Right atrium auricular region (tissue), 2 donors: ENCODE measurements around the gene SLX4IP. TPM values are rescaled to one million over a fixed set of nuclear protein-coding genes. Genes with fewer than 3 reads are reported as not detected.

Experiments used
- DNase-seq: peaks from one replicate; pipeline ENCODE4 v3.0.0-alpha.2; 2019; ENCODE audit warnings: low spot score
- H3K27ac ChIP-seq, 2 donors: fragments of 200-600 bp; sonication (generic); 1 replicate in 1 of 2; 2 replicates in 1 of 2; pipeline ENCODE4 v1.5.1; 2016 to 2019
- H3K27me3 ChIP-seq, 2 donors: fragments of 200-600 bp; sonication (generic); one replicate each; pipeline versions ENCODE4 v1.5.1 to v1.6.0; 2017 to 2019
- H3K36me3 ChIP-seq: fragments of 200-600 bp; sonication (generic); one replicate; pipeline ENCODE4 v1.5.1; 2016
- H3K4me1 ChIP-seq, 2 donors: fragments of 200-600 bp; sonication (generic); one replicate each; pipeline versions ENCODE4 v1.5.1 to v1.6.0; 2017 to 2019
- H3K4me3 ChIP-seq, 2 donors: fragments of 200-600 bp; sonication (generic); 1 replicate in 1 of 2; 2 replicates in 1 of 2; pipeline ENCODE4 v1.5.1; 2017 to 2019; ENCODE audit warnings: mild to moderate bottlenecking in 1 of 2, moderate library complexity in 1 of 2
- H3K9me3 ChIP-seq, 2 donors: fragments of 200-600 bp; sonication (generic); one replicate each; pipeline ENCODE4 v1.5.1; 2019
- CTCF ChIP-seq, 2 donors: fragments of 200-600 bp; sonication (generic); IDR thresholded peaks; one replicate each; pipeline ENCODE4 v1.5.1; 2019; ENCODE audit warnings: antibody characterized with exemption in 2 of 2
- total RNA-seq, 2 donors: library from RNA; depleted of rRNA; stranded (reverse); fragments of >200 nt; gene quantifications; one replicate each; pipeline ENCODE4 v1.1.0, GENCODE V29; 2016

The SLX4IP gene
- total RNA-seq, 2 donors from 2014 or later: 1.1 to 2.0 TPM

GRCh38 chr20:10524643-10525042, 89.5 kb downstream of the SLX4IP start:
- Histone ChIP-seq H3K36me3 (no peaks in the 10 kb centered on the region), H3K27ac (peak overlapping the region; percentile 41 to 55), H3K27me3 (no peaks in the 10 kb centered on the region), H3K4me3 (no peak overlapping the region), H3K9me3 (no peaks in the 10 kb centered on the region), H3K4me1 (peaks cover 0 to 17% of the 10 kb centered on the region in 2 donors)
- no peak for DNase-seq
- TF ChIP-seq CTCF (IDR thresholded peaks at IDR 0.05): no peak

GRCh38 chr20:10527781-10528180, 92.7 kb downstream of the SLX4IP start:
- H3K27me3 ChIP-seq: no peaks in the 10 kb centered on the region
- H3K9me3 ChIP-seq: no peaks in the 10 kb centered on the region
- H3K36me3 ChIP-seq: no peaks in the 10 kb centered on the region
- no peak overlapping the region for H3K27ac ChIP-seq
- H3K4me3 ChIP-seq: no peak overlapping the region
- peaks cover 0 to 10% of the 10 kb centered on the region in 2 donors for H3K4me1 ChIP-seq
- no peak for DNase-seq
- no peak for TF ChIP-seq CTCF (IDR thresholded peaks at IDR 0.05)

GRCh38 chr20:10530883-10531282, 95.8 kb downstream of the SLX4IP start:
- Histone ChIP-seq H3K36me3 (no peaks in the 10 kb centered on the region), H3K4me3 (no peak overlapping the region), H3K4me1 (no peaks in the 10 kb centered on the region), H3K27me3 (no peaks in the 10 kb centered on the region), H3K9me3 (no peaks in the 10 kb centered on the region), H3K27ac (no peak overlapping the region)
- no peak for DNase-seq
- TF ChIP-seq CTCF (IDR thresholded peaks at IDR 0.05): no peak

GRCh38 chr20:10531848-10532247, 96.7 kb downstream of the SLX4IP start:
- Histone ChIP-seq H3K9me3 (no peaks in the 10 kb centered on the region), H3K4me3 (no peak overlapping the region), H3K27me3 (no peaks in the 10 kb centered on the region), H3K4me1 (no peaks in the 10 kb centered on the region), H3K27ac (no peak overlapping the region), H3K36me3 (no peaks in the 10 kb centered on the region)
- TF ChIP-seq CTCF (IDR thresholded peaks at IDR 0.05): no peak
- DNase-seq: no peak

- H3K4me1 ChIP-seq: no peaks in the 10 kb centered on the region
- TF ChIP-seq CTCF (IDR thresholded peaks at IDR 0.05): no peak
- H3K36me3 ChIP-seq: no peaks in the 10 kb centered on the region
- no peak for DNase-seq
- H3K27ac ChIP-seq: no peak overlapping the region
- H3K27me3 ChIP-seq: no peaks in the 10 kb centered on the region
- H3K9me3 ChIP-seq: no peaks in the 10 kb centered on the region
- no peak overlapping the region for H3K4me3 ChIP-seq
These were observed 97.3 kb downstream of the SLX4IP start for GRCh38 chr20:10532361-10532760.

- Histone ChIP-seq H3K9me3 (no peaks in the 10 kb centered on the region), H3K4me1 (peaks cover 0 to 9% of the 10 kb centered on the region in 2 donors), H3K36me3 (no peaks in the 10 kb centered on the region), H3K27me3 (no peaks in the 10 kb centered on the region), H3K4me3 (no peak overlapping the region), H3K27ac (no peak overlapping the region)
- peak in 1 of 2 donors; percentile 49 for TF ChIP-seq CTCF (IDR thresholded peaks at IDR 0.05)
- no peak for DNase-seq
These were observed 101.4 kb downstream of the SLX4IP start for GRCh38 chr20:10536531-10536930.
